ENCODE measurements around the gene GNG4. TPM values are rescaled to one million over a fixed set of nuclear protein-coding genes. Genes with fewer than 3 reads are reported as not detected.
A peak's percentile ranks its signal among the peaks of the same experiment; 100 is the strongest.

Gene GNG4
- total and polyA plus RNA-seq, 4 donors: 0.11 to 0.57 (median 0.21) TPM; not detected in 1

DNA sequence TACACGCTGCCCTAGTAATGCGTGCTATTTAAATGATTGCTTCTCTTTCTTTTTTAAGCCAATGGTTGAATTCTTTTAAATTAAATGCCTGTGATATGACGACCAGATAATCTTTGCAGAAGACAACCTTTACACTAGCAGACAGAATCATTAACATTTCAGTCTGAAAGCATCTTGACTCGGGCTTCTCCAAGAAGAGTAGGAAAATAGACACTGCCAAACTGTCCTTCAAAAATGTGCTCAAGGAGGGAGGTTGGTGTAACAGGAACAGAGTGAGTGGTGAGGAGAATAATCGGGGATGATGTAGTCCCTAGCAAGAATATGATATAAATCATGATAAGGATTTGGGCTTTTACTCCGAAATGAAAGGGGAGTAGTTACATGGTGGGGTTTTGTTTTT, 138.8 kb downstream of the GNG4 start:
- H3K27me3 ChIP-seq (ENCODE audit: control insufficient read depth in 3 of 3, insufficient read depth in 3 of 3, low read length in 2 of 3): no peaks in the 10 kb centered on the region
- 77 to 85% methylated on average over 6 of the region's 6 CpGs for WGBS, 2 donors

GRCh38 chr1:235507623-235508022, 142.0 kb downstream of the GNG4 start:
- TF ChIP-seq, protein P1, sequence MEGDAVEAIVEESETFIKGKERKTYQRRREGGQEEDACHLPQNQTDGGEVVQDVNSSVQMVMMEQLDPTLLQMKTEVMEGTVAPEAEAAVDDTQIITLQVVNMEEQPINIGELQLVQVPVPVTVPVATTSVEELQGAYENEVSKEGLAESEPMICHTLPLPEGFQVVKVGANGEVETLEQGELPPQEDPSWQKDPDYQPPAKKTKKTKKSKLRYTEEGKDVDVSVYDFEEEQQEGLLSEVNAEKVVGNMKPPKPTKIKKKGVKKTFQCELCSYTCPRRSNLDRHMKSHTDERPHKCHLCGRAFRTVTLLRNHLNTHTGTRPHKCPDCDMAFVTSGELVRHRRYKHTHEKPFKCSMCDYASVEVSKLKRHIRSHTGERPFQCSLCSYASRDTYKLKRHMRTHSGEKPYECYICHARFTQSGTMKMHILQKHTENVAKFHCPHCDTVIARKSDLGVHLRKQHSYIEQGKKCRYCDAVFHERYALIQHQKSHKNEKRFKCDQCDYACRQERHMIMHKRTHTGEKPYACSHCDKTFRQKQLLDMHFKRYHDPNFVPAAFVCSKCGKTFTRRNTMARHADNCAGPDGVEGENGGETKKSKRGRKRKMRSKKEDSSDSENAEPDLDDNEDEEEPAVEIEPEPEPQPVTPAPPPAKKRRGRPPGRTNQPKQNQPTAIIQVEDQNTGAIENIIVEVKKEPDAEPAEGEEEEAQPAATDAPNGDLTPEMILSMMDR (IDR thresholded peaks at IDR 0.05; ENCODE audit: control extremely low read depth, extremely low read depth): no peak

More for the DNA sequence above, 138.8 kb downstream of the GNG4 start:
- ATAC-seq (ENCODE audit: insufficient read depth, low FRiP score): no peak
- Histone ChIP-seq H3K27ac (ENCODE audit: low read depth in 1 of 2, low read length in 1 of 2) (no peak overlapping the region), H3K9me3 (ENCODE audit: control insufficient read depth in 4 of 4, insufficient read depth in 3 of 4, low read length in 3 of 4) (no peaks in the 10 kb centered on the region), H3K9ac (ENCODE audit: insufficient read depth in 1 of 2, low read length in 2 of 2) (no peak overlapping the region), H3K4me3 (no peak overlapping the region), H3K4me1 (ENCODE audit: control insufficient read depth in 5 of 5, insufficient read depth in 5 of 5, low read length in 5 of 5) (no peaks in the 10 kb centered on the region), H3K36me3 (ENCODE audit: control insufficient read depth in 4 of 4, insufficient read depth in 4 of 4, low read length in 4 of 4) (no peaks in the 10 kb centered on the region)
- TF ChIP-seq, protein P1 (IDR thresholded peaks at IDR 0.05; ENCODE audit: control extremely low read depth, extremely low read depth): no peak
- no peak for DNase-seq

DNA sequence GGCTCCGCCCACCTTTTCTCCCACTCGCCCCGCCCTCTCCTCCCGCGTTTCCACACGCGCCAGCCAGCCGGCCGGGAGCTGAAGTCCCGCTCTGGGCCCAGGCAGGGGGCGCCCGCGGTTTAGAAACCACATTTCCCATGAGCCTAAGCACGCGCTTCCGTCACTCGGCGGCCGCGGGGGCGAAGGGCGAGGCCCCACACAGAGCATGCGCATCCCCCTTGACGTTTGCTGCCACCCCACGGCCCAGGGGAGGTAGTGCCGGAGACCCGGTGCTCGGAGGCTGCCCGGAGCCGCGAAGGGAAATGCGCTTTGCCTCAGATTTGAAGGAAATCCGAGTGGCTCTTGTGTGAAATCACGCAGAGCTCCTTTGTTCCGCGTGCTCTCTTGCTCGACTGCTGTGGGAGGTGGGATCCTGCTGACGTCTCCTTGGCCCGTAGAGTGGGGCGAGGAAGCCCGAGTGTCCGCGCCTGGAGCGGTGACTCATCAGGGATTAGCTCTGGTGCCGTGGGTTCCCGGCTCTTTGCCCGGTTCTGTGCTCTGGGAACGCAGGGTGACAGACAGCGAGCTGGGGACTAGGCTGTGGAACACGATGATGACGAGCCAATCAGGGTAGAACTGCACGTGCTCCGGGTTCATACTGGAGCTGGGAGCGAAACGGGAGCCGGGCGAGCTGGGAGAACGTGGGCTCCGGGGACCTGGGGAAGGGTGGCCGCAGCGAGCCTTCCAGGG, 144.9 kb downstream of the GNG4 start:
- peak; percentile 93 for ATAC-seq (ENCODE audit: insufficient read depth, low FRiP score)
- TF ChIP-seq, protein P1 (IDR thresholded peaks at IDR 0.05; ENCODE audit: control extremely low read depth, extremely low read depth): peak; percentile 75
- Histone ChIP-seq H3K9me3 (ENCODE audit: control insufficient read depth in 4 of 4, insufficient read depth in 3 of 4, low read length in 3 of 4) (no peaks in the 10 kb centered on the region), H3K36me3 (ENCODE audit: control insufficient read depth in 4 of 4, insufficient read depth in 4 of 4, low read length in 4 of 4) (no peaks in the 10 kb centered on the region), H3K27me3 (ENCODE audit: control insufficient read depth in 3 of 3, insufficient read depth in 3 of 3, low read length in 2 of 3) (no peaks in the 10 kb centered on the region), H3K4me1 (ENCODE audit: control insufficient read depth in 5 of 5, insufficient read depth in 5 of 5, low read length in 5 of 5) (peaks cover 0 to 10% (median 8%) of the 10 kb centered on the region in 5 donors), H3K9ac (ENCODE audit: insufficient read depth in 1 of 2, low read length in 2 of 2) (peak overlapping the region; percentile 41 to 96), H3K27ac (ENCODE audit: low read depth in 1 of 2, low read length in 1 of 2) (peak overlapping the region; percentile 99 to 100), H3K4me3 (peak overlapping the region; percentile 77)
- DNase-seq: peak; percentile 100
- 0% methylated on average over 51 to 61 of the region's 61 CpGs for WGBS, 2 donors

More at GRCh38 chr1:235507623-235508022, 142.0 kb downstream of the GNG4 start:
- H3K27me3 ChIP-seq (ENCODE audit: control insufficient read depth in 3 of 3, insufficient read depth in 3 of 3, low read length in 2 of 3): no peaks in the 10 kb centered on the region
- no peak overlapping the region for H3K4me3 ChIP-seq
- H3K36me3 ChIP-seq (ENCODE audit: control insufficient read depth in 4 of 4, insufficient read depth in 4 of 4, low read length in 4 of 4): no peaks in the 10 kb centered on the region
- H3K27ac ChIP-seq (ENCODE audit: low read depth in 1 of 2, low read length in 1 of 2): no peak overlapping the region
- DNase-seq (no peak), ATAC-seq (ENCODE audit: insufficient read depth, low FRiP score) (no peak)
- no peak overlapping the region for H3K9ac ChIP-seq (ENCODE audit: insufficient read depth in 1 of 2, low read length in 2 of 2)
- peaks cover 0 to 4% (median 2%) of the 10 kb centered on the region in 5 donors for H3K4me1 ChIP-seq (ENCODE audit: control insufficient read depth in 5 of 5, insufficient read depth in 5 of 5, low read length in 5 of 5)
- WGBS, 2 donors: 83 to 85% methylated on average over 3 of the region's 3 CpGs
- H3K9me3 ChIP-seq (ENCODE audit: control insufficient read depth in 4 of 4, insufficient read depth in 3 of 4, low read length in 3 of 4): no peaks in the 10 kb centered on the region

All from lung (tissue), 12 donors.